Adrenal gland (tissue), 12 donors: ENCODE results near the gene TAS2R1. TPM values are rescaled to one million over a fixed set of nuclear protein-coding genes. Genes with fewer than 3 reads are reported as not detected.

Experiments used
- DNase-seq, 7 donors: peaks; one replicate each; pipeline ENCODE4 v3.0.0-alpha.2; 2019 to 2020
- H3K27ac ChIP-seq, 5 donors: fragments of 200-600 bp; sonication (generic) in 4 of 5; 1 replicate in 3 of 5; 2 replicates in 2 of 5; pipeline versions ENCODE4 v1.5.1 to v1.8.0; 2016 to 2020; ENCODE audit warnings: mild to moderate bottlenecking in 1 of 5
- H3K27me3 ChIP-seq: fragments of 200-600 bp; 2 replicates; pipeline ENCODE4 v1.8.0; 2021
- H3K36me3 ChIP-seq, 2 donors: fragments of 200-600 bp; replicated peaks in 1 of 2; 1 replicate in 1 of 2; 2 replicates in 1 of 2; pipeline versions ENCODE4 v1.5.1 to v1.8.0; 2018 to 2022
- H3K4me1 ChIP-seq, 2 donors: fragments of 200-600 bp; replicated peaks in 1 of 2; 1 replicate in 1 of 2; 2 replicates in 1 of 2; pipeline versions ENCODE4 v1.5.1 to v1.8.0; 2018 to 2021
- H3K4me3 ChIP-seq, 4 donors: fragments of 200-600 bp; sonication (generic) in 3 of 4; one replicate each; pipeline ENCODE4 v1.5.1; 2016 to 2018
- H3K9me3 ChIP-seq, 3 donors: fragments of 200-600 bp; sonication (generic) in 1 of 3; replicated peaks in 1 of 3; 1 replicate in 2 of 3; 2 replicates in 1 of 3; pipeline versions ENCODE4 v1.5.1 to v1.8.0; 2016 to 2021
- CTCF ChIP-seq, 6 experiments: fragments of 450-650 bp in 4 of 6; fragments of 200-600 bp in 2 of 6; sonication (generic) in 1 of 6; IDR thresholded peaks; 1 replicate in 5 of 6; 2 replicates in 1 of 6; pipeline versions ENCODE4 v1.5.1 to v1.8.0; 2016 to 2021; ENCODE audit warnings: antibody characterized with exemption in 6 of 6, mild to moderate bottlenecking in 2 of 6, moderate library complexity in 1 of 6
- POLR2A ChIP-seq, 2 donors: fragments of 450-650 bp; IDR thresholded peaks; one replicate each; pipeline ENCODE4 v1.6.1; 2017; ENCODE audit warnings: antibody characterized with exemption in 2 of 2, mild to moderate bottlenecking in 2 of 2, moderate library complexity in 1 of 2
- WGBS, 4 donors: extraction: QIAGEN DNeasy Blood & Tissue Kit in 2 of 4; methylation state at CpG; one replicate each; pipeline versions ENCODE4 v1.1.5 to v1.1.7; 2013 to 2017; 5-methylcytosine and 5-hydroxymethylcytosine counted together
- intact Hi-C, 2 donors: fragments of 100-400 bp; cut with DNase I; formaldehyde crosslinking; loops; one replicate each; pipeline versions ENCODE4 v1.14.1 to v1.15.0; 2022 to 2023
- polyA plus RNA-seq, 3 donors: library from polyadenylated mRNA; stranded (reverse); fragments of 200-250 nt in 2 of 3; fragments of 350-450 nt in 1 of 3; fragmentation: Illumina TruSeq in 1 of 3; extraction: RNeasy Lipid Tissue Mini Kit (QIAGEN cat#74804) in 1 of 3; gene quantifications; one replicate each; pipeline ENCODE4 v1.2.3, GENCODE V29; 2013 to 2014
- total RNA-seq, 9 donors: library from RNA; depleted of rRNA in 4 of 9; stranded (reverse); fragments of >200 nt in 4 of 9; fragments of 120-200 nt in 1 of 9; fragmentation: NEBNext Ultra II Directional in 1 of 9; extraction: Animal tissue kit (Norgen Biotek cat#: 25700) in 1 of 9; gene quantifications; one replicate each; pipeline versions ENCODE4 v1.1.0 to v1.2.4, GENCODE V29; 2013 to 2023
- donor health status: healthy with polysubstance abuse.
- donor health status: Bipolar disorder and iron deficiency.
- donor health status: DM: yes; HTN: yes; CAD: no.
- donor health status: DM: no; HTN: no; CAD: no.
- donor health status: DM: no; HTN: no; CAD: no.
- donor health status: DM: yes; HTN: yes; CAD: no.

TAS2R1 gene
- total and polyA plus RNA-seq, 12 donors = 0.06 TPM; not detected in 11

- no peaks in the 10 kb centered on the region for H3K4me1 ChIP-seq
- no peaks in the 10 kb centered on the region for H3K36me3 ChIP-seq
- H3K27me3 ChIP-seq = no peaks in the 10 kb centered on the region
- 43 to 53% (median 48%) methylated on average over 2 of the region's 2 CpGs for WGBS, 4 donors
- intact Hi-C loops = no loop called here
- H3K9me3 ChIP-seq = no peaks in the 10 kb centered on the region
- H3K4me3 ChIP-seq = no peak overlapping the region
- no peak for TF ChIP-seq CTCF (IDR thresholded peaks at IDR 0.05)
- TF ChIP-seq POLR2A (IDR thresholded peaks at IDR 0.05) = no peak
- H3K27ac ChIP-seq = no peak overlapping the region
- no peak for DNase-seq
Measured at GRCh38 chr5:9582406-9582805, 47.7 kb downstream of the TAS2R1 start.

Other genes with a start within 250 kb of the TAS2R1 start
- gene SEMA5A, start 84.3 kb downstream of the TAS2R1 start, total RNA-seq = 1 to 10 TPM; 1.1 to 6.0 (median 4.6) TPM
- 1 to 10 TPM in 1 of 3 donors, under 1 TPM in 2; 0.40 to 3.0 (median 0.97) TPM for gene SEMA5A, start 84.3 kb downstream of the TAS2R1 start, polyA plus RNA-seq